ENCODE data around the gene ALDH1A3. TPM values are rescaled to one million over a fixed set of nuclear protein-coding genes. Genes with fewer than 3 reads are reported as not detected.

The ALDH1A3 gene
- total and polyA plus RNA-seq, 2 experiments from 2014 or later: 4.0 to 19.8 TPM

DNA sequence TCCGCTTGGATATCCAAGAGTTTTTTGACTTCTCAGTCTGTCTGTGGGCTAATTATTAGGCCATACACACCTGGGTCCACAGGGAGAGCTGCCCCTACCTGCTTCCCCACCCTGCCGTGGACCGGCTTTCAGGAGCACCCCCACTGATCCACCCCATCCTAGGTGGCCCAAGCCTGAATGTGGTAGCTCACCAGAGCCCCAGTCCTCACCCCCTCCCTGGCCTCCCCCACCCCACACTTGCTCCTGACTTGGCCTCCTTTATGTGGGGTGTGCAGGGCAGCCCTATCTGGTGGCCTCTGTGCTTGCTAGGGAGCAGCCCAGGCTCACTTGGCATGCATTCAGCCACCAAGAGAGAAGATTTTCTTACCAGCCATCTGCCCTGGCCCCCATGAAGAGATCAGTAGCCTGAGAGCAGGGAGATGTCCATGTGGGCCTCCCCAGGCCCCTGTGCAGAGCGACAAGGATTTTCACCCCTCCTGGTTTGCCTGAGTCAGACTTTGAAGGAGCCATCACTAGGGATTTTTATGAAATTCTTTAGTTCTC, 50.7 kb downstream of the ALDH1A3 start:
- Histone ChIP-seq H3K4me2 (no peak overlapping the region), H3K4me3 (no peak overlapping the region), H3K4me1 (ENCODE audit: insufficient read depth) (peaks cover 14% of the 10 kb centered on the region), H3F3A (replicated peaks; ENCODE audit: low read depth) (no peaks in the 10 kb centered on the region), H4K20me1 (replicated peaks; ENCODE audit: insufficient read depth) (no peaks in the 10 kb centered on the region), H3K36me3 (ENCODE audit: insufficient read depth) (no peaks in the 10 kb centered on the region), H3K27me3 (ENCODE audit: insufficient read depth) (no peaks in the 10 kb centered on the region), H3K79me2 (replicated peaks; ENCODE audit: insufficient read depth) (no peaks in the 10 kb centered on the region), H3K9me2 (ENCODE audit: insufficient read depth) (no peaks in the 10 kb centered on the region; the same call in 1 of the 2 replicates), H2AFZ (no peak overlapping the region), H3K27ac (ENCODE audit: low read depth) (no peak overlapping the region)
- ATAC-seq: no peak
- DNase-seq (ENCODE audit: low spot score): no peak
- H3K27ac Mint-ChIP-seq: no peak overlapping the region
- H3K9me3 Mint-ChIP-seq: no peaks in the 10 kb centered on the region
- H3K36me3 Mint-ChIP-seq (ENCODE audit: low read depth): no peaks in the 10 kb centered on the region
- H3K4me3 Mint-ChIP-seq: no peak overlapping the region
- H3K27me3 Mint-ChIP-seq (ENCODE audit: insufficient read depth, low read depth, poor library complexity): peaks cover 4% of the 10 kb centered on the region
- TF ChIP-seq, protein P1, sequence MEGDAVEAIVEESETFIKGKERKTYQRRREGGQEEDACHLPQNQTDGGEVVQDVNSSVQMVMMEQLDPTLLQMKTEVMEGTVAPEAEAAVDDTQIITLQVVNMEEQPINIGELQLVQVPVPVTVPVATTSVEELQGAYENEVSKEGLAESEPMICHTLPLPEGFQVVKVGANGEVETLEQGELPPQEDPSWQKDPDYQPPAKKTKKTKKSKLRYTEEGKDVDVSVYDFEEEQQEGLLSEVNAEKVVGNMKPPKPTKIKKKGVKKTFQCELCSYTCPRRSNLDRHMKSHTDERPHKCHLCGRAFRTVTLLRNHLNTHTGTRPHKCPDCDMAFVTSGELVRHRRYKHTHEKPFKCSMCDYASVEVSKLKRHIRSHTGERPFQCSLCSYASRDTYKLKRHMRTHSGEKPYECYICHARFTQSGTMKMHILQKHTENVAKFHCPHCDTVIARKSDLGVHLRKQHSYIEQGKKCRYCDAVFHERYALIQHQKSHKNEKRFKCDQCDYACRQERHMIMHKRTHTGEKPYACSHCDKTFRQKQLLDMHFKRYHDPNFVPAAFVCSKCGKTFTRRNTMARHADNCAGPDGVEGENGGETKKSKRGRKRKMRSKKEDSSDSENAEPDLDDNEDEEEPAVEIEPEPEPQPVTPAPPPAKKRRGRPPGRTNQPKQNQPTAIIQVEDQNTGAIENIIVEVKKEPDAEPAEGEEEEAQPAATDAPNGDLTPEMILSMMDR (conservative IDR thresholded peaks at IDR 0.05; ENCODE audit: low read depth in 2 of 2): no peak
- peaks cover 29% of the 10 kb centered on the region for H3K4me1 Mint-ChIP-seq

DNA sequence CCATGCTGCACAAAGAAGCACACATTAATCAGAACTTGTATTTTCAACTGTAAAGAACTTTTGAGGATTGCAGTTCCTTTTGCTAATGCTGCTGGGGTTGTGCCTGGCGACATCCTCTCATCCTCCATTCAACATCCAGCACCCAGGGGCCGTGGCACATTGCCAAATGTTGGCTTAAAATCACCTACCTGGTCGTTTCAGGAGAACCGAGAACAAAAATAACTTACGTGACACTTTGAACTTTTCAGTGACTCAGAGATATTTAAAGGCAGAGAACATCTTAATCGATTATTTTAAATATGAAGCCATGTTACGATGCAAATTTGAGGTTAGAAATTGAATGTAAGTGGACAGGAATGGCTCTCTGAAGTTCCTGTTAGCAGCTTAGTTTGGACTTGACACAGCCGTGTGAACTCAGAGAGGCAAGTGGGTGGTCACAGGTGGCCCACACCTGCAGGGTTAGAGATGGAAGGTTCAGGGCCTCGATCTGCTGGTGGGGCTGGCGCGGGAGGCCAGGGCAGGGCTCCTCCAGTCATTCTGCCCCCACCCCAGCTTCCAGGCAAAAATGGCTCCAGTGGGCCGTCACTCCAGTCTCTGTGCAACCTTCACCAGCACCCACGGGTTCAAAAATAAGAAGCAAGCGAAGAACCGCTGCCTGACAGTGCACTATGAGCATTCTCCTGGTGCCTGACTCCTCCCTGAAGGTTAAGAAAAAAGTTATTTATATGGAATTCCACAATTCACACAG, 51.7 kb downstream of the ALDH1A3 start:
- DNase-seq (ENCODE audit: low spot score) (no peak), ATAC-seq (no peak)
- Mint-ChIP-seq H3K27me3 (ENCODE audit: insufficient read depth, low read depth, poor library complexity) (peaks cover 4% of the 10 kb centered on the region), H3K9me3 (no peaks in the 10 kb centered on the region), H3K4me3 (no peak overlapping the region), H3K36me3 (ENCODE audit: low read depth) (no peaks in the 10 kb centered on the region), H3K4me1 (peaks cover 29% of the 10 kb centered on the region), H3K27ac (no peak overlapping the region)
- H3K4me3 ChIP-seq: no peak overlapping the region
- H3K27me3 ChIP-seq (ENCODE audit: insufficient read depth): no peaks in the 10 kb centered on the region
- no peaks in the 10 kb centered on the region for H3F3A ChIP-seq (replicated peaks; ENCODE audit: low read depth)
- no peaks in the 10 kb centered on the region; the same call in 1 of the 2 replicates for H3K9me2 ChIP-seq (ENCODE audit: insufficient read depth)
- H3K4me1 ChIP-seq (ENCODE audit: insufficient read depth): peaks cover 14% of the 10 kb centered on the region
- H3K27ac ChIP-seq (ENCODE audit: low read depth): no peak overlapping the region
- H3K36me3 ChIP-seq (ENCODE audit: insufficient read depth): no peaks in the 10 kb centered on the region
- no peaks in the 10 kb centered on the region for H3K79me2 ChIP-seq (replicated peaks; ENCODE audit: insufficient read depth)
- H3K4me2 ChIP-seq: no peak overlapping the region
- no peaks in the 10 kb centered on the region for H4K20me1 ChIP-seq (replicated peaks; ENCODE audit: insufficient read depth)
- no peak overlapping the region for H2AFZ ChIP-seq
- TF ChIP-seq, protein P2, sequence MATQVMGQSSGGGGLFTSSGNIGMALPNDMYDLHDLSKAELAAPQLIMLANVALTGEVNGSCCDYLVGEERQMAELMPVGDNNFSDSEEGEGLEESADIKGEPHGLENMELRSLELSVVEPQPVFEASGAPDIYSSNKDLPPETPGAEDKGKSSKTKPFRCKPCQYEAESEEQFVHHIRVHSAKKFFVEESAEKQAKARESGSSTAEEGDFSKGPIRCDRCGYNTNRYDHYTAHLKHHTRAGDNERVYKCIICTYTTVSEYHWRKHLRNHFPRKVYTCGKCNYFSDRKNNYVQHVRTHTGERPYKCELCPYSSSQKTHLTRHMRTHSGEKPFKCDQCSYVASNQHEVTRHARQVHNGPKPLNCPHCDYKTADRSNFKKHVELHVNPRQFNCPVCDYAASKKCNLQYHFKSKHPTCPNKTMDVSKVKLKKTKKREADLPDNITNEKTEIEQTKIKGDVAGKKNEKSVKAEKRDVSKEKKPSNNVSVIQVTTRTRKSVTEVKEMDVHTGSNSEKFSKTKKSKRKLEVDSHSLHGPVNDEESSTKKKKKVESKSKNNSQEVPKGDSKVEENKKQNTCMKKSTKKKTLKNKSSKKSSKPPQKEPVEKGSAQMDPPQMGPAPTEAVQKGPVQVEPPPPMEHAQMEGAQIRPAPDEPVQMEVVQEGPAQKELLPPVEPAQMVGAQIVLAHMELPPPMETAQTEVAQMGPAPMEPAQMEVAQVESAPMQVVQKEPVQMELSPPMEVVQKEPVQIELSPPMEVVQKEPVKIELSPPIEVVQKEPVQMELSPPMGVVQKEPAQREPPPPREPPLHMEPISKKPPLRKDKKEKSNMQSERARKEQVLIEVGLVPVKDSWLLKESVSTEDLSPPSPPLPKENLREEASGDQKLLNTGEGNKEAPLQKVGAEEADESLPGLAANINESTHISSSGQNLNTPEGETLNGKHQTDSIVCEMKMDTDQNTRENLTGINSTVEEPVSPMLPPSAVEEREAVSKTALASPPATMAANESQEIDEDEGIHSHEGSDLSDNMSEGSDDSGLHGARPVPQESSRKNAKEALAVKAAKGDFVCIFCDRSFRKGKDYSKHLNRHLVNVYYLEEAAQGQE (IDR thresholded peaks at IDR 0.05; ENCODE audit: unreplicated experiment): no peak
- TF ChIP-seq, protein P1 (conservative IDR thresholded peaks at IDR 0.05; ENCODE audit: low read depth in 2 of 2): no peak
- no peak for TF ChIP-seq JUNB (IDR thresholded peaks at IDR 0.05; ENCODE audit: unreplicated experiment)
- no peak for TF ChIP-seq ZNF331 (CRISPR knock-in tag; IDR thresholded peaks at IDR 0.05; ENCODE audit: low read depth)
- TF ChIP-seq CREB1 (CRISPR knock-in tag; IDR thresholded peaks at IDR 0.05; ENCODE audit: low read depth): no peak
- no peak for TF ChIP-seq NANOG (IDR thresholded peaks at IDR 0.05; ENCODE audit: borderline replicate concordance)
- TF ChIP-seq EZH2phosphoT487 (IDR thresholded peaks at IDR 0.05; ENCODE audit: unreplicated experiment): no peak
- no peak for TF ChIP-seq EZH2 (IDR thresholded peaks at IDR 0.05; ENCODE audit: low read depth, unreplicated experiment)
- TF ChIP-seq ZNF114 (CRISPR knock-in tag; IDR thresholded peaks at IDR 0.05): no peak
- TF ChIP-seq, protein P3, sequence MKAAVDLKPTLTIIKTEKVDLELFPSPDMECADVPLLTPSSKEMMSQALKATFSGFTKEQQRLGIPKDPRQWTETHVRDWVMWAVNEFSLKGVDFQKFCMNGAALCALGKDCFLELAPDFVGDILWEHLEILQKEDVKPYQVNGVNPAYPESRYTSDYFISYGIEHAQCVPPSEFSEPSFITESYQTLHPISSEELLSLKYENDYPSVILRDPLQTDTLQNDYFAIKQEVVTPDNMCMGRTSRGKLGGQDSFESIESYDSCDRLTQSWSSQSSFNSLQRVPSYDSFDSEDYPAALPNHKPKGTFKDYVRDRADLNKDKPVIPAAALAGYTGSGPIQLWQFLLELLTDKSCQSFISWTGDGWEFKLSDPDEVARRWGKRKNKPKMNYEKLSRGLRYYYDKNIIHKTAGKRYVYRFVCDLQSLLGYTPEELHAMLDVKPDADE (IDR thresholded peaks at IDR 0.05): no peak
- TF ChIP-seq STAT1 (IDR thresholded peaks at IDR 0.05; ENCODE audit: unreplicated experiment): no peak
